ENCODE data around the gene KCNA10. TPM values are rescaled to one million over a fixed set of nuclear protein-coding genes. Genes with fewer than 3 reads are reported as not detected.

KCNA10 gene
- total RNA-seq, 3 donors from 2014 or later: not detected

DNA sequence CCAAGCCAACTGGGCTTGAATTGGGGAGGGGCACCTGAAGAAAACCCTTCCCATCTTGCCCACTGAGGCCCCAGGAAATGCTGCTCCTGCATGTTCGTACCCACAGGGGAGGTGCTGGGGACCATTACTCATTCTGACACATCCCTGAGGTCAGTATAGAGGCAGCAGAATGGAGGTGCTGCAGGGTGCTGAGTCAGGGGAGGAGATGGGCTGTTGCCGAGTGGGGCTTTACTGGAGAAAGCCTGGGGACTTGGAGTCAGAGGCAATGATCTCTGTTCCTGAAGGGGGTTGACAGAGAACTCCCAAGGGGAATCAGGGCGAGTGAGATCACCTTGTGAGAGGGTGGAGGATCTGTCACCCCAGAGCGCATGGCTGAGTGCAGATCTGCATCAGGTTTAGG, 40.2 kb upstream of the KCNA10 start:
- intact Hi-C loops (cut with DNase I; ENCODE audit: low total_unique reads): no loop called here
- Histone ChIP-seq H3K4me3 (no peak overlapping the region), H3K9me3 (no peaks in the 10 kb centered on the region), H3K36me3 (no peaks in the 10 kb centered on the region), H3K4me1 (peaks cover 0 to 2% of the 10 kb centered on the region in 2 donors), H3K27me3 (peaks cover 0 to 8% of the 10 kb centered on the region in 2 donors), H3K27ac (no peak overlapping the region)
- TF ChIP-seq POLR2A (IDR thresholded peaks at IDR 0.05): no peak
- no peak for TF ChIP-seq POLR2AphosphoS5 (IDR thresholded peaks at IDR 0.05)
- no peak for TF ChIP-seq CTCF (IDR thresholded peaks at IDR 0.05)
- DNase-seq (ENCODE audit: low spot score in 2 of 2): no peak

DNA sequence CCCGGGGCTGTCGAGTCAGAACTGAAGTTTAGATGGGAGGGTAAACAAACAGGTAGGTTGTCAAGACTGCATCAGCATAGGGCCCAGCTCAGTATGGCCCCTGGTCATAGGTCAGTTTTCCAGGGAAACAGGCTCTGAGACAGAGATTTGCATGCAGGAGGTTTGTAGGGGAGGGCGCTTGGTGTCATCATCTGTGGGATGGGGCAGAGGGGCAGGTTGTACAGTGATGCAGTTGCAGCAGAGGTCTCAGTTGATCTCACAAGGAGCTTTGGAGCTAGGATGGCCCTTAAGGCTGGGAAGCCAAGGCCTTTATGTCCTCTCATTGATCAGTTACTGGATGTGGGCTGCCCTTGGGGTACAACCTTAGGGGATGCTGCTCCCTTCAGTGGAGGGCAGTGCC, 38.5 kb upstream of the KCNA10 start:
- DNase-seq (ENCODE audit: low spot score in 2 of 2): no peak
- intact Hi-C loops (cut with DNase I; ENCODE audit: low total_unique reads): no loop called here
- Histone ChIP-seq H3K9me3 (no peaks in the 10 kb centered on the region), H3K27ac (no peak overlapping the region), H3K36me3 (no peaks in the 10 kb centered on the region), H3K4me1 (peaks cover 0 to 2% of the 10 kb centered on the region in 2 donors), H3K4me3 (no peak overlapping the region), H3K27me3 (peaks cover 0 to 13% of the 10 kb centered on the region in 2 donors)
- no peak for TF ChIP-seq CTCF (IDR thresholded peaks at IDR 0.05)
- no peak for TF ChIP-seq POLR2A (IDR thresholded peaks at IDR 0.05)
- TF ChIP-seq POLR2AphosphoS5 (IDR thresholded peaks at IDR 0.05): no peak

DNA sequence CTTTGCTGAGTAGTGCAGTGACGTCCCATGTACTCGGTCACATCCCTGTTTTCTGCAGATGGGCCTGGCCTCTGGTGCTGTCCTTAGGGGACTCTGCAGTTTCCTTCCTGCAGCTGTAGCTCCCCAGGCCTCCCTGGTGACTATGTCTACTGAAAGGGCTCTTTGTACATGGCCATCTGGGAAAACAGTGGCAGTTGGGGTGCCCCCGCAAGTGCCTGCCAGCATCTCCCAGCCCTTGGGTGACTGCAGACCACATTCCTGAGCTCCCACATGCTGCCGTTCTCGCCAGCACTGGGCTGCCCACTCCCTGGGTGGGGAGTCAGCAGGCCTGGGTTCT, 37.5 kb upstream of the KCNA10 start:
- TF ChIP-seq POLR2A (IDR thresholded peaks at IDR 0.05) (no peak), POLR2AphosphoS5 (IDR thresholded peaks at IDR 0.05) (no peak), CTCF (IDR thresholded peaks at IDR 0.05) (no peak)
- Histone ChIP-seq H3K4me1 (peaks cover 0 to 2% of the 10 kb centered on the region in 2 donors), H3K36me3 (no peaks in the 10 kb centered on the region), H3K27me3 (peaks cover 0 to 19% of the 10 kb centered on the region in 2 donors), H3K27ac (no peak overlapping the region), H3K9me3 (no peaks in the 10 kb centered on the region), H3K4me3 (no peak overlapping the region)
- intact Hi-C loops (cut with DNase I; ENCODE audit: low total_unique reads): no loop called here
- DNase-seq (ENCODE audit: low spot score in 2 of 2): peak in 1 of 2 donors; percentile 35

- Histone ChIP-seq H3K27ac (peak overlapping the region in 1 of 2 donors; percentile 20), H3K9me3 (no peaks in the 10 kb centered on the region), H3K4me3 (peak overlapping the region; percentile 20 to 62 (median 46)), H3K36me3 (no peaks in the 10 kb centered on the region), H3K4me1 (peaks cover 0 to 2% of the 10 kb centered on the region in 2 donors), H3K27me3 (peaks cover 0 to 22% of the 10 kb centered on the region in 2 donors)
- peak in 1 of 2 donors; percentile 64 for DNase-seq (ENCODE audit: low spot score in 2 of 2)
- TF ChIP-seq CTCF (IDR thresholded peaks at IDR 0.05) (no peak), POLR2AphosphoS5 (IDR thresholded peaks at IDR 0.05) (no peak)
- intact Hi-C loops (cut with DNase I; ENCODE audit: low total_unique reads): no loop called here
These were observed 37.0 kb upstream of the KCNA10 start for GRCh38 chr1:110555807-110556470.

DNA sequence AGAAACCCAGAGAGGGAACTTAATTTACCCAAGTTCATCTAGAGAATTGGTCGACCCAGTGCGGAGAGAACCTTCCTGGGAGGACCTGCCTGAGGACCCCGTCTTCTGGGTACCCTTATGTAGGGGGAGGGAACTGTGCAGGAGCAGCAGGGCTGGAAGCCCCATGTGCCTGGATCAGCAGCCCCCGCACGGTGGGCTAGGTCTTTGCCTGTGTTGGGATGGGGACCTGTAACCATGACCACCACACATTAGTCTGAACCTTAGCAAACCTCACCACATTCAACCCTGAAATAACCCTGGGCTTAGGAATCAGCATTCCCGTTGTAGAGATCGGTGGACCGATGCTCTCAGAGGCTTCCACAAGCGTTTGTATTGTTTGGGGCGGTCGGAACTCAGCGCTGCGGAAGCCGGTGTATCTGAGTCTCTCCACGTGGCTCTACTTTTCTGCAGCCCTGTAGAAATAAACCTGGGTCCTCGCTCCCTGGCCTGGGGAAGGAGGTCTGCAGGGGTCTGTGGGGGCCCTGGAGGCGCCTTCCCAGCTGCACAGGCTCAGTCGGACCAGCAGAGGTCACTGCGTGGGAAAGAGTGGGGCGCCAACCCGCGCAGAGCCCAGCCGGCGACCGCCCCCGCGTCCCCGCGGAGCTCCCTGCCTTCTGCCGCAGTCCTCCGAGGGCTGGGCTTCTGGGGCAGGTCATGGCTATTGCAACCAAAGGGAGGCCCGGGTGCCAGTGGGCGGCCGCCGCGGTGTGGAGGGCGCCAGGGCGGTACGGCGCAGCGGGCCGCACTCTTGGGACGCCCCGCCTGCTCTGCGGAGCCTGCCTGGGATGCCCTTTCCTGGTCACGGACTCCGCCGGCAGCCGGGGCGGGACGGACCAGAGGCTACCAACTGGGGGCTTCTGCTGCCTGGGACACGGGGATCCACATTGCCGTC, 36.2 kb upstream of the KCNA10 start:
- TF ChIP-seq POLR2A (IDR thresholded peaks at IDR 0.05) (no peak), CTCF (IDR thresholded peaks at IDR 0.05) (peak in 2 of 3 donors; percentile 48 to 59)
- Histone ChIP-seq H3K27ac (peak overlapping the region in 1 of 2 donors; percentile 20), H3K27me3 (peaks cover 0 to 28% of the 10 kb centered on the region in 2 donors), H3K4me3 (peak overlapping the region; percentile 20 to 62 (median 46)), H3K36me3 (no peaks in the 10 kb centered on the region), H3K4me1 (peaks cover 0 to 2% of the 10 kb centered on the region in 2 donors), H3K9me3 (no peaks in the 10 kb centered on the region)
- no peak for DNase-seq (ENCODE audit: low spot score in 2 of 2)
- intact Hi-C loops (cut with DNase I; ENCODE audit: low total_unique reads): no loop called here
